ENCODE data around the gene MTCL1.

MTCL1 gene

DNA sequence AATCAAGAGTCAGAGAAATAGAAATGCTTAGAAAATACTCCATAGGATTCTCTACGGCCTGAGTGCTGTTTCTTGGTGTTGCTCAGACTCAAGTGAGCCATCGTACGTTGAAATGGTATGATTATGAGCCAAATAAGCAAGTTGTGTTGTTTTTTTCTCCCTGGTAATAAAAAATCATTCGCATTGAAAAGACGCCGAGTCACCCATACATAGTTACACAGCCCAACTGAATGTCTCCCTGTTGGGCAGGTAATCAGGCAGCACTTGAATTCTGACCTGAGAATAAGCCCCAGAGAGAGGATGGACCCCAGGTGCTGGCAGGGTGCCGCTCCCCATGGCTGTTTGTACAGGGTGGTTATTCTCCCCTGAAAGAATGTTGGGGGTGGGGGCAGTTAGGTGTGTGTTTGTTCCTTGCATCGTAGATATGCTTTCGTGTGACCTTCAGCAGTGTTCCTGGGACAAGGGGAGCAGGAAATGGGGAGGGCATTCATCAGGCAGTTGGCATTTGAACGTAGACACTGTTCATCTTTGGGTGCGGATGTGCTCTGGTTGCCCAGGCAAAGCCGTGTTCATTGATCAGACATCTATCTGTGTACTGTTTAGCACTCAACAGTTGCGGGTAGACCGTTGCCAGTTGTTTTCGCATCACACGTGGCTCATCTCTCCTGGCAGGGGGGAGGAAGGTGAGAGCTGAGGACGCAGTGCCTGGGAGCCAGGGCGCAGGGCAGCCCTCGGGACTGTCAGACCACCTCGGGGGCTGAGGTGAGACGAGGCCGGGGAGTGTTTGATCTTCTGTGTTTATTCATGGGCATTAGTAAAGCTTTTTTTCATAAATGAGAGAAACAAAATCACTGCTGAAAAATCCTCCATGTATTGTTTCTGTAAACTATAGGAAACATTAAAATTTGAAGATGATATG, 27.3 kb downstream of the MTCL1 start:
- TF ChIP-seq YY1 (IDR thresholded peaks at IDR 0.05; ENCODE audit: low read depth) (no peak), EGR1 (IDR thresholded peaks at IDR 0.05) (no peak), CREB1 (IDR thresholded peaks at IDR 0.05; ENCODE audit: low read depth) (no peak), RAD21 (IDR thresholded peaks at IDR 0.05; ENCODE audit: low read depth) (no peak), MAX (IDR thresholded peaks at IDR 0.05) (no peak), ZBTB7A (IDR thresholded peaks at IDR 0.05; ENCODE audit: low read depth) (no peak), REST (IDR thresholded peaks at IDR 0.05; ENCODE audit: low read depth) (no peak), CEBPB (IDR thresholded peaks at IDR 0.05) (no peak), TCF12 (IDR thresholded peaks at IDR 0.05; ENCODE audit: low read depth) (no peak)

GRCh38 chr18:8734496-8734895, 29.1 kb downstream of the MTCL1 start:
- no peak for TF ChIP-seq RAD21 (IDR thresholded peaks at IDR 0.05; ENCODE audit: low read depth)
- no peak for TF ChIP-seq YY1 (IDR thresholded peaks at IDR 0.05; ENCODE audit: low read depth)
- no peak for TF ChIP-seq FOXM1 (IDR thresholded peaks at IDR 0.05; ENCODE audit: borderline replicate concordance, low read depth)
- TF ChIP-seq CEBPB (IDR thresholded peaks at IDR 0.05): no peak
- TF ChIP-seq EGR1 (IDR thresholded peaks at IDR 0.05): no peak
- TF ChIP-seq, protein P1, sequence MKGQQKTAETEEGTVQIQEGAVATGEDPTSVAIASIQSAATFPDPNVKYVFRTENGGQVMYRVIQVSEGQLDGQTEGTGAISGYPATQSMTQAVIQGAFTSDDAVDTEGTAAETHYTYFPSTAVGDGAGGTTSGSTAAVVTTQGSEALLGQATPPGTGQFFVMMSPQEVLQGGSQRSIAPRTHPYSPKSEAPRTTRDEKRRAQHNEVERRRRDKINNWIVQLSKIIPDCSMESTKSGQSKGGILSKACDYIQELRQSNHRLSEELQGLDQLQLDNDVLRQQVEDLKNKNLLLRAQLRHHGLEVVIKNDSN (IDR thresholded peaks at IDR 0.05): no peak
- TF ChIP-seq TCF12 (IDR thresholded peaks at IDR 0.05; ENCODE audit: low read depth): no peak
- TF ChIP-seq CREB1 (IDR thresholded peaks at IDR 0.05; ENCODE audit: low read depth): no peak
- no peak for TF ChIP-seq TAF1 (IDR thresholded peaks at IDR 0.05; ENCODE audit: low read depth)
- no peak for TF ChIP-seq NFIC (IDR thresholded peaks at IDR 0.05)
- no peak for TF ChIP-seq TEAD4 (IDR thresholded peaks at IDR 0.05)
- TF ChIP-seq MAX (IDR thresholded peaks at IDR 0.05): no peak
- no peak for TF ChIP-seq ZBTB7A (IDR thresholded peaks at IDR 0.05; ENCODE audit: low read depth)
- TF ChIP-seq REST (IDR thresholded peaks at IDR 0.05; ENCODE audit: low read depth): no peak
- TF ChIP-seq EP300 (IDR thresholded peaks at IDR 0.05; ENCODE audit: borderline replicate concordance): no peak

GRCh38 chr18:8735274-8735673, 29.9 kb downstream of the MTCL1 start:
- TF ChIP-seq EGR1 (IDR thresholded peaks at IDR 0.05) (no peak), MAX (IDR thresholded peaks at IDR 0.05) (no peak), TCF12 (IDR thresholded peaks at IDR 0.05; ENCODE audit: low read depth) (no peak), REST (IDR thresholded peaks at IDR 0.05; ENCODE audit: low read depth) (no peak), ZBTB7A (IDR thresholded peaks at IDR 0.05; ENCODE audit: low read depth) (no peak), CEBPB (IDR thresholded peaks at IDR 0.05) (no peak), TEAD4 (IDR thresholded peaks at IDR 0.05) (no peak), CREB1 (IDR thresholded peaks at IDR 0.05; ENCODE audit: low read depth) (no peak), EP300 (IDR thresholded peaks at IDR 0.05; ENCODE audit: borderline replicate concordance) (no peak), TAF1 (IDR thresholded peaks at IDR 0.05; ENCODE audit: low read depth) (no peak), FOXM1 (IDR thresholded peaks at IDR 0.05; ENCODE audit: borderline replicate concordance, low read depth) (no peak), RAD21 (IDR thresholded peaks at IDR 0.05; ENCODE audit: low read depth) (no peak), YY1 (IDR thresholded peaks at IDR 0.05; ENCODE audit: low read depth) (no peak)
- TF ChIP-seq, protein P1 (IDR thresholded peaks at IDR 0.05): no peak

GRCh38 chr18:8741117-8741516, 35.8 kb downstream of the MTCL1 start:
- no peak for TF ChIP-seq YY1 (IDR thresholded peaks at IDR 0.05; ENCODE audit: low read depth)
- no peak for TF ChIP-seq TAF1 (IDR thresholded peaks at IDR 0.05; ENCODE audit: low read depth)
- TF ChIP-seq RAD21 (IDR thresholded peaks at IDR 0.05; ENCODE audit: low read depth): no peak
- no peak for TF ChIP-seq ZBTB7A (IDR thresholded peaks at IDR 0.05; ENCODE audit: low read depth)
- no peak for TF ChIP-seq FOXM1 (IDR thresholded peaks at IDR 0.05; ENCODE audit: borderline replicate concordance, low read depth)
- TF ChIP-seq MAX (IDR thresholded peaks at IDR 0.05): no peak
- no peak for TF ChIP-seq TEAD4 (IDR thresholded peaks at IDR 0.05)
- no peak for TF ChIP-seq TCF12 (IDR thresholded peaks at IDR 0.05; ENCODE audit: low read depth)
- TF ChIP-seq EGR1 (IDR thresholded peaks at IDR 0.05): no peak
- TF ChIP-seq REST (IDR thresholded peaks at IDR 0.05; ENCODE audit: low read depth): no peak
- no peak for TF ChIP-seq CREB1 (IDR thresholded peaks at IDR 0.05; ENCODE audit: low read depth)
- no peak for TF ChIP-seq NFIC (IDR thresholded peaks at IDR 0.05)
- no peak for TF ChIP-seq CEBPB (IDR thresholded peaks at IDR 0.05)
- TF ChIP-seq EP300 (IDR thresholded peaks at IDR 0.05; ENCODE audit: borderline replicate concordance): no peak
- TF ChIP-seq, protein P1 (IDR thresholded peaks at IDR 0.05): no peak

All from Ishikawa (cell line).